Vagina (tissue), 2 donors: ENCODE measurements around the gene NEIL1. TPM values are rescaled to one million over a fixed set of nuclear protein-coding genes. Genes with fewer than 3 reads are reported as not detected.

ENCODE experiments used
- DNase-seq, 2 donors: peaks; one replicate each; pipeline ENCODE4 v3.0.0-alpha.2; 2017; ENCODE audit errors: extremely low spot score in 2 of 2
- H3K27ac ChIP-seq: fragments of 200-600 bp; sonication (generic); one replicate; pipeline ENCODE4 v1.5.1; 2019
- H3K27me3 ChIP-seq: fragments of 200-600 bp; sonication (generic); one replicate; pipeline ENCODE4 v1.5.1; 2019
- H3K36me3 ChIP-seq, 2 donors: fragments of 200-600 bp; sonication (generic); one replicate each; pipeline ENCODE4 v1.5.1; 2017 to 2019
- H3K4me1 ChIP-seq: fragments of 200-600 bp; sonication (generic); one replicate; pipeline ENCODE4 v1.5.1; 2019
- H3K4me3 ChIP-seq, 2 donors: fragments of 200-600 bp; sonication (generic); 1 replicate in 1 of 2; 2 replicates in 1 of 2; pipeline ENCODE4 v1.5.1; 2016 to 2019
- H3K9me3 ChIP-seq: fragments of 200-600 bp; sonication (generic); one replicate; pipeline ENCODE4 v1.5.1; 2019
- CTCF ChIP-seq, 3 experiments: fragments of 450-650 bp in 2 of 3; fragments of 200-600 bp in 1 of 3; sonication (generic) in 1 of 3; IDR thresholded peaks; one replicate each; pipeline ENCODE4 v1.5.1; 2017 to 2019; ENCODE audit warnings: antibody characterized with exemption in 3 of 3, mild to moderate bottlenecking in 2 of 3, moderate library complexity in 2 of 3
- POLR2A ChIP-seq, 2 donors: fragments of 450-650 bp; IDR thresholded peaks; one replicate each; pipeline ENCODE4 v1.6.1; 2017; ENCODE audit warnings: antibody characterized with exemption in 2 of 2, mild to moderate bottlenecking in 2 of 2, moderate library complexity in 2 of 2
- POLR2AphosphoS5 ChIP-seq, 2 donors: sonication (generic); formaldehyde crosslinking; IDR thresholded peaks; one replicate each; pipeline ENCODE4 v1.9.0; 2017; ENCODE audit warnings: antibody characterized with exemption in 2 of 2, mild to moderate bottlenecking in 2 of 2, low read depth in 1 of 2; ENCODE audit not compliant: insufficient read depth in 1 of 2
- intact Hi-C: fragments of 100-400 bp; cut with DNase I; formaldehyde crosslinking; loops from one replicate; pipeline ENCODE4 v1.15.1; 2023
- total RNA-seq: library from RNA; depleted of rRNA; stranded (reverse); fragments of >200 nt; gene quantifications from one replicate; pipeline ENCODE4 v1.2.3, GENCODE V29; 2016

The NEIL1 gene
- total RNA-seq, 1 donor from 2014 or later = 69.2 TPM

- Histone ChIP-seq H3K4me1 (peaks cover 25% of the 10 kb centered on the region), H3K27ac (no peak overlapping the region)
- intact Hi-C loops = no loop called here
These were observed 3.9 kb downstream of the NEIL1 start for GRCh38 chr15:75350601-75351361.

GRCh38 chr15:75352186-75353080, 5.6 kb downstream of the NEIL1 start:
- no peaks in the 10 kb centered on the region for H3K9me3 ChIP-seq
- peaks cover 0 to 24% of the 10 kb centered on the region in 2 donors for H3K36me3 ChIP-seq
- peaks cover 17% of the 10 kb centered on the region for H3K4me1 ChIP-seq
- no peak overlapping the region for H3K4me3 ChIP-seq
- no peaks in the 10 kb centered on the region for H3K27me3 ChIP-seq
- intact Hi-C loops = no loop called here
- TF ChIP-seq POLR2AphosphoS5 (IDR thresholded peaks at IDR 0.05; ENCODE audit: insufficient read depth in 1 of 2, low read depth in 1 of 2) = no peak
- TF ChIP-seq CTCF (IDR thresholded peaks at IDR 0.05) = no peak
- TF ChIP-seq POLR2A (IDR thresholded peaks at IDR 0.05) = no peak
- DNase-seq = no peak
- H3K27ac ChIP-seq = no peak overlapping the region

More at GRCh38 chr15:75350601-75351361, 3.9 kb downstream of the NEIL1 start:
- Histone ChIP-seq H3K27me3 (no peaks in the 10 kb centered on the region), H3K9me3 (no peaks in the 10 kb centered on the region), H3K36me3 (peaks cover 0 to 12% of the 10 kb centered on the region in 2 donors), H3K4me3 (no peak overlapping the region)
- TF ChIP-seq CTCF (IDR thresholded peaks at IDR 0.05) (no peak), POLR2A (IDR thresholded peaks at IDR 0.05) (no peak), POLR2AphosphoS5 (IDR thresholded peaks at IDR 0.05; ENCODE audit: insufficient read depth in 1 of 2, low read depth in 1 of 2) (no peak)
- DNase-seq = no peak

GRCh38 chr15:75353604-75354003, 6.8 kb downstream of the NEIL1 start:
- no peaks in the 10 kb centered on the region for H3K27me3 ChIP-seq
- intact Hi-C loops = no loop called here
- no peak overlapping the region for H3K27ac ChIP-seq
- peaks cover 13% of the 10 kb centered on the region for H3K4me1 ChIP-seq
- no peak overlapping the region for H3K4me3 ChIP-seq
- no peak for DNase-seq
- H3K36me3 ChIP-seq = peaks cover 0 to 35% of the 10 kb centered on the region in 2 donors
- H3K9me3 ChIP-seq = no peaks in the 10 kb centered on the region
- TF ChIP-seq POLR2AphosphoS5 (IDR thresholded peaks at IDR 0.05; ENCODE audit: insufficient read depth in 1 of 2, low read depth in 1 of 2) (no peak), CTCF (IDR thresholded peaks at IDR 0.05) (no peak), POLR2A (IDR thresholded peaks at IDR 0.05) (no peak)

- no peaks in the 10 kb centered on the region for H3K9me3 ChIP-seq
- no peaks in the 10 kb centered on the region for H3K27me3 ChIP-seq
- peaks cover 0 to 44% of the 10 kb centered on the region in 2 donors for H3K36me3 ChIP-seq
- no peak for DNase-seq
- intact Hi-C loops = no loop called here
- peaks cover 4% of the 10 kb centered on the region for H3K4me1 ChIP-seq
- TF ChIP-seq POLR2AphosphoS5 (IDR thresholded peaks at IDR 0.05; ENCODE audit: insufficient read depth in 1 of 2, low read depth in 1 of 2) (no peak), CTCF (IDR thresholded peaks at IDR 0.05) (no peak), POLR2A (IDR thresholded peaks at IDR 0.05) (no peak)
- no peak overlapping the region for H3K27ac ChIP-seq
- no peak overlapping the region for H3K4me3 ChIP-seq
These were observed 7.6 kb downstream of the NEIL1 start for GRCh38 chr15:75354454-75354853.
